Endothelial cell of umbilical vein (primary cell): ENCODE measurements around the gene ASIC4. TPM values are rescaled to one million over a fixed set of nuclear protein-coding genes. Genes with fewer than 3 reads are reported as not detected.

Source experiments
- BruUV-seq: library from RNA; stranded (reverse); fragments of 400-500 nt; replicated peaks from 2 replicates; lab custom pipeline; 2021; lab: Mats Ljungman, UMichigan
- CTCF ChIA-PET: fragments of 300-600, 350-600 bp; sonication (Branson Sonifier 250); formaldehyde crosslinking; loops from one replicate; lab custom pipeline; 2021; ENCODE audit warnings: antibody characterized with exemption, inconsistent platforms; lab: Charles Lee
- POLR2A ChIA-PET: fragments of 300-600, 350-600 bp; sonication (Branson Sonifier 250); formaldehyde crosslinking; loops from one replicate; lab custom pipeline; 2021; ENCODE audit warnings: antibody characterized with exemption, inconsistent platforms; lab: Charles Lee
- DNase-seq: peaks from one replicate; pipeline ENCODE4 v3.0.0-alpha.2; 2011; ENCODE audit warnings: low read depth, low spot score
- FAIRE-seq: peaks from 2 replicates; lab custom pipeline; 2011; peaks lifted over from hg19 to GRCh38; lab: Jason Lieb, UNC
- H2AFZ ChIP-seq: 2 replicates; pipeline ENCODE4 v1.6.0; 2012; ENCODE audit warnings: low read depth, low read length, control low read depth, inconsistent platforms
- H3K27ac ChIP-seq: 2 replicates; pipeline ENCODE4 v1.5.1; 2011; ENCODE audit warnings: low read depth, mild to moderate bottlenecking, control low read depth, low read length, moderate library complexity; ENCODE audit not compliant: insufficient read depth
- H3K27me3 ChIP-seq, 2 experiments: 2 replicates each; pipeline versions ENCODE4 v1.6.0 to v1.6.1; 2011; ENCODE audit warnings: low read length in 2 of 2, mixed read lengths in 1 of 2; ENCODE audit not compliant: control insufficient read depth in 2 of 2, insufficient read depth in 2 of 2
- H3K36me3 ChIP-seq, 2 experiments: 2 replicates in 1 of 2; 3 replicates in 1 of 2; pipeline ENCODE4 v1.5.1; 2011; ENCODE audit warnings: low read length in 2 of 2, mild to moderate bottlenecking in 1 of 2, moderate library complexity in 1 of 2; ENCODE audit not compliant: control insufficient read depth in 2 of 2, insufficient read depth in 2 of 2; ENCODE audit errors: extremely low read depth in 1 of 2
- H3K4me1 ChIP-seq: 3 replicates; pipeline ENCODE4 v1.5.1; 2011; ENCODE audit warnings: mild to moderate bottlenecking, low read length; ENCODE audit not compliant: control insufficient read depth, insufficient read depth; ENCODE audit errors: extremely low read depth
- H3K4me2 ChIP-seq: 2 replicates; pipeline ENCODE4 v1.6.1; 2011; ENCODE audit warnings: low read length, control low read depth, mixed read lengths; ENCODE audit not compliant: insufficient read depth
- H3K4me3 ChIP-seq, 3 experiments: fragments of 200-600 bp in 1 of 3; sonication (generic), shearing (Covaris generic) in 1 of 3; replicated peaks in 1 of 3; 2 replicates each; pipeline ENCODE4 v1.5.1; 2011 to 2016; ENCODE audit warnings: control low read depth in 3 of 3, low read length in 3 of 3, mild to moderate bottlenecking in 2 of 3, inconsistent platforms in 1 of 3, low read depth in 1 of 3, moderate library complexity in 1 of 3; ENCODE audit not compliant: insufficient read depth in 1 of 3
- H3K79me2 ChIP-seq: 2 replicates; pipeline ENCODE4 v1.6.0; 2012; ENCODE audit warnings: low read length, inconsistent platforms; ENCODE audit not compliant: control insufficient read depth, insufficient read depth
- H3K9ac ChIP-seq: replicated peaks from 2 replicates; pipeline ENCODE3; 2011; ENCODE audit warnings: low read length, control low read depth; ENCODE audit not compliant: insufficient read depth; ENCODE audit errors: extremely low read depth
- H3K9me1 ChIP-seq: replicated peaks from 3 replicates; pipeline ENCODE4 v1.6.0; 2011; ENCODE audit warnings: mild to moderate bottlenecking, low read length; ENCODE audit not compliant: control insufficient read depth, insufficient read depth; ENCODE audit errors: extremely low read depth
- H3K9me3 ChIP-seq: replicated peaks from 2 replicates; pipeline ENCODE4 v1.5.1; 2012; ENCODE audit warnings: low read length, inconsistent platforms; ENCODE audit not compliant: control insufficient read depth, insufficient read depth
- H4K20me1 ChIP-seq: replicated peaks from 2 replicates; pipeline ENCODE3; 2011; ENCODE audit warnings: mild to moderate bottlenecking, low read length; ENCODE audit not compliant: control insufficient read depth, insufficient read depth; ENCODE audit errors: extremely low read depth
- CTCF ChIP-seq, 2 donors: IDR thresholded peaks; 1 replicate in 1 of 2; 2 replicates in 1 of 2; pipeline ENCODE4 v1.5.1; 2011; ENCODE audit warnings: low read length in 2 of 2, mild to moderate bottlenecking in 2 of 2, moderate library complexity in 2 of 2, control low read depth in 1 of 2, inconsistent platforms in 1 of 2, low read depth in 1 of 2; ENCODE audit not compliant: insufficient read depth in 1 of 2; ENCODE audit errors: extremely low read depth in 1 of 2
- EZH2 ChIP-seq: IDR thresholded peaks from 2 replicates; pipeline ENCODE4 v1.6.1; 2012; ENCODE audit warnings: borderline replicate concordance, low read depth, mild to moderate bottlenecking, moderate library complexity, low read length, inconsistent platforms; ENCODE audit not compliant: severe bottlenecking
- FOS ChIP-seq: IDR thresholded peaks from 2 replicates; pipeline ENCODE4 v1.6.1; 2011; ENCODE audit warnings: mild to moderate bottlenecking, low read length, moderate library complexity, borderline replicate concordance; ENCODE audit not compliant: insufficient read depth
- JUN ChIP-seq: IDR thresholded peaks from 2 replicates; pipeline ENCODE4 v1.6.1; 2011; ENCODE audit warnings: borderline replicate concordance, low read depth; ENCODE audit not compliant: insufficient read length, insufficient read depth
- MYC ChIP-seq: IDR thresholded peaks from one replicate; pipeline ENCODE4 v1.6.1; 2011; ENCODE audit warnings: mild to moderate bottlenecking, low read depth, low read length
- POLR2A ChIP-seq: IDR thresholded peaks from 2 replicates; pipeline ENCODE4 v1.6.1; 2012; ENCODE audit warnings: low read depth, mild to moderate bottlenecking, control low read depth, low read length
- POLR2AphosphoS5 ChIP-seq: IDR thresholded peaks from 2 replicates; pipeline ENCODE4 v1.6.1; 2012; ENCODE audit warnings: low read depth, mild to moderate bottlenecking, control low read depth, low read length, moderate library complexity; ENCODE audit not compliant: insufficient read depth
- dilution Hi-C: fragments of 300-500 bp; cut with MboI; formaldehyde crosslinking; loops from one replicate; pipeline ENCODE4 v1.15.0; 2019; ENCODE audit warnings: low sequenced_read_pairs; ENCODE audit not compliant: extremely low pct_ligation_motif_present
- intact Hi-C: fragments of 100-400 bp; cut with micrococcal nuclease; formaldehyde crosslinking; loops from one replicate; pipeline ENCODE4 v1.10.0; 2022
- polyA plus RNA-seq, 4 experiments: library from polyadenylated mRNA; depleted of rRNA in 3 of 4; stranded (reverse) in 3 of 4; unstranded in 1 of 4; fragments of >200 nt; gene quantifications; 2 replicates each; pipeline versions ENCODE4 v1.2.1 to v1.2.3, GENCODE V29; 2011 to 2012; ENCODE audit warnings: missing spikeins in 1 of 4
- total RNA-seq: library from RNA; stranded (reverse); gene quantifications from 2 replicates; pipeline ENCODE4 v1.2.3, GENCODE V29; 2021

The ASIC4 gene
- total and polyA plus RNA-seq, 2 donors (not counting 3 experiments of a cell fraction or from before 2014, with no cell fraction given): not detected

GRCh38 chr2:219526320-219527075, 12.2 kb downstream of the ASIC4 start:
- Histone ChIP-seq H2AFZ (no peak overlapping the region), H3K4me3 (no peak overlapping the region), H3K27me3 (peaks cover 67 to 69% of the 10 kb centered on the region in 2 experiments), H3K4me1 (no peaks in the 10 kb centered on the region), H3K9ac (no peak overlapping the region), H3K79me2 (no peaks in the 10 kb centered on the region), H3K9me1 (no peaks in the 10 kb centered on the region), H3K27ac (no peak overlapping the region), H3K4me2 (no peak overlapping the region), H3K9me3 (no peaks in the 10 kb centered on the region), H3K36me3 (no peaks in the 10 kb centered on the region), H4K20me1 (no peaks in the 10 kb centered on the region)
- FAIRE-seq: no peak
- DNase-seq: no peak
- ChIA-PET CTCF (interaction anchor here (0.9 to 12.6 kb wide), 10 partner anchors 9 to 124 kb away, joined by 4 to 731 read pairs (median 8); partner anchors contain the start of gene GMPPA), POLR2A (no interaction called here)
- intact Hi-C loops: no loop called here
- TF ChIP-seq JUN: no peak
- TF ChIP-seq POLR2A: no peak
- TF ChIP-seq MYC: no peak
- no peak for TF ChIP-seq CTCF (IDR thresholded peaks at IDR 0.05; ENCODE audit: extremely low read depth in 1 of 2, insufficient read depth in 1 of 2, low read depth in 1 of 2, low read length in 2 of 2)
- TF ChIP-seq POLR2AphosphoS5: no peak
- TF ChIP-seq EZH2: no peak
- TF ChIP-seq FOS: no peak
- no TSS peak for BruUV-seq
- dilution Hi-C loops: no loop called here
